HCT116 (cell line): ENCODE measurements around the gene S1PR3. TPM values are rescaled to one million over a fixed set of nuclear protein-coding genes. Genes with fewer than 3 reads are reported as not detected.

Source experiments
- ATAC-seq: fragments of 200-7000 bp; cut with Tn5 transposase; 2 replicates; pipeline ENCODE4 v1.9.1; 2020; ENCODE audit warnings: mild to moderate bottlenecking, moderate library complexity
- BruUV-seq: library from RNA; stranded (reverse); fragments of 400-500 nt; replicated peaks from 2 replicates; lab custom pipeline; 2021; lab: Mats Ljungman, UMichigan
- CTCF ChIA-PET: fragments of 300-600 bp; sonication (Branson Sonifier 250); formaldehyde crosslinking; loops from one replicate; lab custom pipeline; 2021; ENCODE audit warnings: antibody characterized with exemption; lab: Charles Lee
- POLR2A ChIA-PET: fragments of 300-600, 350-600 bp; sonication (Branson Sonifier 250); formaldehyde crosslinking; loops from one replicate; lab custom pipeline; 2021; ENCODE audit warnings: antibody characterized with exemption; lab: Charles Lee
- RAD21 ChIA-PET, 2 experiments: fragments of 300-600 bp; sonication (Branson Sonifier 250); formaldehyde crosslinking; loops; one replicate each; lab custom pipeline; 2023; ENCODE audit warnings: low total read pairs in 2 of 2; ENCODE audit not compliant: uncharacterized antibody in 2 of 2, unreplicated experiment in 2 of 2, low non-redundant PET in 1 of 2; lab: Charles Lee
- DNase-seq: peaks from one replicate; pipeline ENCODE4 v3.0.0-alpha.2; 2010; ENCODE audit warnings: low read depth, low spot score
- H2AFZ ChIP-seq: fragments of 200-600 bp; shearing (Covaris generic), sonication (generic); 2 replicates; pipeline ENCODE4 v1.6.1; 2017; ENCODE audit warnings: low read depth, mixed run types, mixed read lengths, antibody characterized with exemption, low read length; ENCODE audit not compliant: poor library complexity, severe bottlenecking
- H3K27ac ChIP-seq: 2 replicates; pipeline ENCODE4 v1.5.1; 2012; ENCODE audit warnings: low read depth, low read length
- H3K27me3 ChIP-seq: fragments of 200-600 bp; sonication (generic); 2 replicates; pipeline ENCODE4 v1.6.1; 2016; ENCODE audit warnings: mixed run types, low read length, mixed read lengths; ENCODE audit not compliant: insufficient read depth
- H3K36me3 ChIP-seq, 2 experiments: fragments of 200-500 bp in 1 of 2; fragments of 200-600 bp in 1 of 2; sonication (Bioruptor generic) in 1 of 2; sonication (generic) in 1 of 2; 2 replicates each; pipeline versions ENCODE4 v1.5.1 to v1.6.1; 2014 to 2016; ENCODE audit warnings: low read length in 2 of 2, inconsistent platforms in 1 of 2, mixed read lengths in 1 of 2, mixed run types in 1 of 2; ENCODE audit not compliant: insufficient read depth in 2 of 2, control insufficient read depth in 1 of 2
- H3K4me1 ChIP-seq, 2 experiments: fragments of 200-600 bp in 1 of 2; sonication (generic) in 1 of 2; 2 replicates each; pipeline versions ENCODE4 v1.5.1 to v1.6.1; 2012 to 2017; ENCODE audit warnings: low read length in 2 of 2, inconsistent platforms in 1 of 2, mild to moderate bottlenecking in 1 of 2, mixed read lengths in 1 of 2, mixed run types in 1 of 2, moderate library complexity in 1 of 2; ENCODE audit not compliant: insufficient read depth in 2 of 2, control insufficient read depth in 1 of 2
- H3K4me2 ChIP-seq: fragments of 200-600 bp; sonication (generic); 2 replicates; pipeline ENCODE4 v1.6.1; 2017; ENCODE audit warnings: mixed run types, low read length, mixed read lengths
- H3K4me3 ChIP-seq, 2 experiments: fragments of 200-600 bp in 1 of 2; sonication (generic) in 1 of 2; replicated peaks in 1 of 2; 2 replicates each; pipeline ENCODE4 v1.5.1; 2011 to 2016; ENCODE audit warnings: low read length in 2 of 2, control low read depth in 1 of 2, low read depth in 1 of 2, mild to moderate bottlenecking in 1 of 2, mixed read lengths in 1 of 2, mixed run types in 1 of 2
- H3K79me2 ChIP-seq: fragments of 200-600 bp; sonication (generic); 2 replicates; pipeline ENCODE4 v1.6.1; 2017; ENCODE audit warnings: mild to moderate bottlenecking, mixed run types, low read length, moderate library complexity, mixed read lengths; ENCODE audit not compliant: insufficient read depth
- H3K9ac ChIP-seq: fragments of 200-600 bp; sonication (generic); 2 replicates; pipeline ENCODE4 v1.6.1; 2016; ENCODE audit warnings: low read length, mixed read lengths
- H3K9me2 ChIP-seq: fragments of 200-600 bp; sonication (generic), shearing (Covaris generic); 2 replicates; pipeline ENCODE4 v1.6.1; 2017; ENCODE audit warnings: mixed run types, mild to moderate bottlenecking, moderate library complexity; ENCODE audit not compliant: insufficient read depth
- H3K9me3 ChIP-seq, 2 experiments: fragments of 200-500 bp in 1 of 2; fragments of 200-600 bp in 1 of 2; sonication (Bioruptor generic) in 1 of 2; sonication (generic) in 1 of 2; 2 replicates each; pipeline ENCODE4 v1.6.1; 2014 to 2017; ENCODE audit warnings: low read length in 2 of 2, mixed read lengths in 2 of 2, inconsistent platforms in 1 of 2, low read depth in 1 of 2, mild to moderate bottlenecking in 1 of 2, mixed run types in 1 of 2, moderate library complexity in 1 of 2; ENCODE audit not compliant: control insufficient read depth in 1 of 2, insufficient read depth in 1 of 2
- H4K20me1 ChIP-seq: fragments of 200-600 bp; sonication (generic), shearing (Covaris generic); 2 replicates; pipeline ENCODE4 v1.6.1; 2017; ENCODE audit warnings: mixed run types, mild to moderate bottlenecking, moderate library complexity; ENCODE audit not compliant: insufficient read depth
- EZH2 ChIP-seq: fragments of 200-600 bp; sonication (generic); IDR thresholded peaks from 2 replicates; pipeline ENCODE4 v1.6.1; 2017; ENCODE audit warnings: antibody characterized with exemption, mixed run types
- EZH2phosphoT487 ChIP-seq: fragments of 200-600 bp; IDR thresholded peaks from 2 replicates; pipeline ENCODE4 v1.6.1; 2018; ENCODE audit warnings: antibody characterized with exemption, borderline replicate concordance
- POLR2AphosphoS5 ChIP-seq: IDR thresholded peaks from 2 replicates; pipeline ENCODE4 v1.6.1; 2011; ENCODE audit warnings: mild to moderate bottlenecking, low read depth, low read length, moderate library complexity
- RAD21 ChIP-seq: IDR thresholded peaks from 2 replicates; pipeline ENCODE4 v1.6.1; 2012; ENCODE audit warnings: low read depth, mild to moderate bottlenecking
- REST ChIP-seq: IDR thresholded peaks from 2 replicates; pipeline ENCODE4 v1.6.1; 2012; ENCODE audit warnings: low read depth
- ZNF274 ChIP-seq: fragments of 200-500 bp; sonication (Bioruptor generic); IDR thresholded peaks from 2 replicates; pipeline ENCODE4 v1.6.1; 2014; ENCODE audit warnings: mild to moderate bottlenecking, low read depth, low read length, inconsistent platforms
- intact Hi-C: fragments of 100-400 bp; cut with micrococcal nuclease; formaldehyde crosslinking; loops from 2 replicates; pipeline ENCODE4 v1.10.0; 2022
- total RNA-seq: library from RNA; stranded (reverse); gene quantifications from one replicate; pipeline ENCODE4 v1.2.1, GENCODE V29; 2021; ENCODE audit not compliant: unreplicated experiment
- TF ChIP-seq, protein P1 (sequence below): IDR thresholded peaks from 2 replicates; pipeline ENCODE4 v1.6.1; 2011; ENCODE audit warnings: mild to moderate bottlenecking, low read length, moderate library complexity; ENCODE audit not compliant: insufficient replicate concordance; ENCODE audit errors: extremely low read depth
- TF ChIP-seq, protein P2 (sequence below): IDR thresholded peaks from 2 replicates; pipeline ENCODE4 v1.6.1; 2012

S1PR3 gene
- total RNA-seq, 1 experiment from 2014 or later, result 0.07 TPM

- ChIA-PET CTCF (no interaction called here), POLR2A (no interaction called here), RAD21 (no interaction called here)
- intact Hi-C loops, result no loop called here
- H4K20me1 ChIP-seq, result no peaks in the 10 kb centered on the region
- no peak overlapping the region for H2AFZ ChIP-seq
- no peaks in the 10 kb centered on the region for H3K9me3 ChIP-seq
- H3K79me2 ChIP-seq, result no peaks in the 10 kb centered on the region
- H3K27me3 ChIP-seq, result no peaks in the 10 kb centered on the region
- no peak overlapping the region for H3K9ac ChIP-seq
- H3K9me2 ChIP-seq, result no peaks in the 10 kb centered on the region
- H3K4me1 ChIP-seq, result peaks cover 0 to 8% of the 10 kb centered on the region in 2 experiments; a peak in 1 of 4 replicates
- DNase-seq (no peak), ATAC-seq (no peak)
- no peaks in the 10 kb centered on the region for H3K36me3 ChIP-seq
- no peak for TF ChIP-seq EZH2phosphoT487
- TF ChIP-seq, protein P1, sequence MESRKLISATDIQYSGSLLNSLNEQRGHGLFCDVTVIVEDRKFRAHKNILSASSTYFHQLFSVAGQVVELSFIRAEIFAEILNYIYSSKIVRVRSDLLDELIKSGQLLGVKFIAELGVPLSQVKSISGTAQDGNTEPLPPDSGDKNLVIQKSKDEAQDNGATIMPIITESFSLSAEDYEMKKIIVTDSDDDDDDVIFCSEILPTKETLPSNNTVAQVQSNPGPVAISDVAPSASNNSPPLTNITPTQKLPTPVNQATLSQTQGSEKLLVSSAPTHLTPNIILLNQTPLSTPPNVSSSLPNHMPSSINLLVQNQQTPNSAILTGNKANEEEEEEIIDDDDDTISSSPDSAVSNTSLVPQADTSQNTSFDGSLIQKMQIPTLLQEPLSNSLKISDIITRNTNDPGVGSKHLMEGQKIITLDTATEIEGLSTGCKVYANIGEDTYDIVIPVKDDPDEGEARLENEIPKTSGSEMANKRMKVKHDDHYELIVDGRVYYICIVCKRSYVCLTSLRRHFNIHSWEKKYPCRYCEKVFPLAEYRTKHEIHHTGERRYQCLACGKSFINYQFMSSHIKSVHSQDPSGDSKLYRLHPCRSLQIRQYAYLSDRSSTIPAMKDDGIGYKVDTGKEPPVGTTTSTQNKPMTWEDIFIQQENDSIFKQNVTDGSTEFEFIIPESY, result no peak
- TF ChIP-seq POLR2AphosphoS5, result no peak
- no peak for TF ChIP-seq RAD21
- TF ChIP-seq, protein P2, sequence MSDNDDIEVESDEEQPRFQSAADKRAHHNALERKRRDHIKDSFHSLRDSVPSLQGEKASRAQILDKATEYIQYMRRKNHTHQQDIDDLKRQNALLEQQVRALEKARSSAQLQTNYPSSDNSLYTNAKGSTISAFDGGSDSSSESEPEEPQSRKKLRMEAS, result no peak
- TF ChIP-seq REST, result no peak
- no peak for TF ChIP-seq ZNF274
- TF ChIP-seq EZH2, result no peak
- H3K27ac ChIP-seq, result no peak overlapping the region
- H3K4me2 ChIP-seq, result no peak overlapping the region
- BruUV-seq, result no TSS peak
- no peak overlapping the region for H3K4me3 ChIP-seq
Measured at GRCh38 chr9:88997646-88998045, 6.4 kb downstream of the S1PR3 start.
